HG03135 (cell line): ENCODE measurements around the gene ADCY5.

ENCODE experiments used
- ATAC-seq: cut with Tn5 transposase; IDR thresholded peaks from one replicate; pipeline ENCODE4 v1.9.1; 2021; ENCODE audit warnings: mild to moderate bottlenecking, moderate library complexity; ENCODE audit not compliant: unreplicated experiment

The ADCY5 gene

GRCh38 chr3:123389628-123389918 lies 59.3 kb downstream of the ADCY5 start:
- ATAC-seq: no peak

- ATAC-seq: no peak
Observed at GRCh38 chr3:123388811-123389627, 59.9 kb downstream of the ADCY5 start.

GRCh38 chr3:123388042-123388441 lies 60.8 kb downstream of the ADCY5 start:
- ATAC-seq: no peak

GRCh38 chr3:123387532-123387931 lies 61.4 kb downstream of the ADCY5 start:
- ATAC-seq: no peak

- no peak for ATAC-seq
Observed at GRCh38 chr3:123386477-123387040, 62.3 kb downstream of the ADCY5 start.

GRCh38 chr3:123385981-123386380 lies 62.9 kb downstream of the ADCY5 start:
- ATAC-seq: no peak

- no peak for ATAC-seq
Observed at GRCh38 chr3:123385499-123385898, 63.4 kb downstream of the ADCY5 start.

GRCh38 chr3:123385001-123385401 lies 63.9 kb downstream of the ADCY5 start:
- ATAC-seq: no peak

- ATAC-seq: no peak
Observed at GRCh38 chr3:123384256-123384655, 64.6 kb downstream of the ADCY5 start.

- no peak for ATAC-seq
Observed at GRCh38 chr3:123383091-123384053, 65.5 kb downstream of the ADCY5 start.

- ATAC-seq: no peak
Observed at GRCh38 chr3:123380261-123380660, 68.6 kb downstream of the ADCY5 start.

- no peak for ATAC-seq
Observed at GRCh38 chr3:123379041-123379830, 69.7 kb downstream of the ADCY5 start.

- no peak for ATAC-seq
Observed at GRCh38 chr3:123378409-123378915, 70.4 kb downstream of the ADCY5 start.

GRCh38 chr3:123377243-123377740 lies 71.6 kb downstream of the ADCY5 start:
- ATAC-seq: no peak

GRCh38 chr3:123376451-123377242 lies 72.2 kb downstream of the ADCY5 start:
- ATAC-seq: no peak

- ATAC-seq: no peak
Observed at GRCh38 chr3:123375014-123375940, 73.6 kb downstream of the ADCY5 start.

- no peak for ATAC-seq
Observed at GRCh38 chr3:123374016-123374415, 74.9 kb downstream of the ADCY5 start.

GRCh38 chr3:123373474-123373987 lies 75.4 kb downstream of the ADCY5 start:
- no peak for ATAC-seq
